ENCODE measurements around the gene SAPCD2. TPM values are rescaled to one million over a fixed set of nuclear protein-coding genes. Genes with fewer than 3 reads are reported as not detected.

The SAPCD2 gene
- total RNA-seq, 4 donors from 2014 or later: 0.13 to 1.3 (median 0.19) TPM

DNA sequence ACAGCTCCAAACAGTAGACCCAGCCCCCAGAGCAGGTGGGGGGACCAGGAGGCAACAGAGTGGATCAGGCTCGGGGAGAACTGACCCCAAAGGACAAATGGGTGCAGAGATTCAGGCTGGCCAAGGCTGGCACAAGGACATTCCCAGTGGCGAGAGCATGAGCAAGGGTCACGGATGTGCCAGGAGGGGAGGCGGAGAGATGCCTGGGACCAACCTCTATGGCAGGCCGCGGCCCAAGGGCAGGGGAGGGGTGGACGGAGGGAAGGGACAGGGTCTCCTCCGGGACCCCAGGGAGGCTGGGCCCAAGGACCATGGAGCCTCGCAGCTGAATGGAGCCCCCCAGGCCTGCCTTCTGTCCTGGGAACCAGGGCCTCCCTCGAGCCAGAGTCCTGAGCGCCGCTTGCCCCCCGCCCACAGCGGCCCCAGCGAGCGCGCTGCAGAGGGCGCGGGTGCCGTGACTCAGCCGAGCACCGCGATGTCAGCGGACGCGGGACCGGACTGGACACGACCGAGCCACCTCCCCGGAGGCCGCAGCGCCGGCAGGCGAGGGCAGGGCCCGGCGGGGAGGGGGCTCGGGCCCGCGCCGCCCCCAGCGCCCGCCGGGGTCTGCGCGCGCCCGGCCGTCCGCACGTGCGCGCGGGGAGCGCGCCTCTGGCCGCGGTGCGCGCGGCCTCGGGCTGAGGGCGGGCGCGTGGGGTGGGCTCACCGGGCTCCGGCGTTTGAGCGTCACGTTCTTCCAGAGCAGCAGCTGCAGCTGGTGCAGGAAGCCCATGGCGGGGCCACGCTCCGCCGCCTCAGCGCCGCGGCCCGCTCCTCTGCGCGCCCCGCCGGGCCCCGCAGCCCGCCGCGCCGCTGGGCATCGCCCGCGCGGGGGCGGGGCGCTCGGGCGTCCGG is 42.7 kb downstream of the SAPCD2 start, which contains the start of gene ABCA2:
ABCA2 (minus strand) TSS at position 869 of the 894 bp plus-strand sequence; CDS start at position 772, 97 bp downstream.
- Histone ChIP-seq H3K4me1 (peaks cover 0 to 44% (median 22%) of the 10 kb centered on the region in 3 donors), H3K4me3 (peak within 1 kb of the TSS; percentile 48 to 67), H3K36me3 (no peaks in the 10 kb centered on the region), H3K27ac (peak within 1 kb of the TSS in 3 of 4 donors; percentile 63 to 76 (median 68)), H3K9me3 (no peaks in the 10 kb centered on the region), H3K27me3 (no peaks in the 10 kb centered on the region)
- TF ChIP-seq EP300 (IDR thresholded peaks at IDR 0.05) (no peak), POLR2A (IDR thresholded peaks at IDR 0.05) (no peak), POLR2AphosphoS5 (IDR thresholded peaks at IDR 0.05) (no peak)
- TF ChIP-seq, protein P1, sequence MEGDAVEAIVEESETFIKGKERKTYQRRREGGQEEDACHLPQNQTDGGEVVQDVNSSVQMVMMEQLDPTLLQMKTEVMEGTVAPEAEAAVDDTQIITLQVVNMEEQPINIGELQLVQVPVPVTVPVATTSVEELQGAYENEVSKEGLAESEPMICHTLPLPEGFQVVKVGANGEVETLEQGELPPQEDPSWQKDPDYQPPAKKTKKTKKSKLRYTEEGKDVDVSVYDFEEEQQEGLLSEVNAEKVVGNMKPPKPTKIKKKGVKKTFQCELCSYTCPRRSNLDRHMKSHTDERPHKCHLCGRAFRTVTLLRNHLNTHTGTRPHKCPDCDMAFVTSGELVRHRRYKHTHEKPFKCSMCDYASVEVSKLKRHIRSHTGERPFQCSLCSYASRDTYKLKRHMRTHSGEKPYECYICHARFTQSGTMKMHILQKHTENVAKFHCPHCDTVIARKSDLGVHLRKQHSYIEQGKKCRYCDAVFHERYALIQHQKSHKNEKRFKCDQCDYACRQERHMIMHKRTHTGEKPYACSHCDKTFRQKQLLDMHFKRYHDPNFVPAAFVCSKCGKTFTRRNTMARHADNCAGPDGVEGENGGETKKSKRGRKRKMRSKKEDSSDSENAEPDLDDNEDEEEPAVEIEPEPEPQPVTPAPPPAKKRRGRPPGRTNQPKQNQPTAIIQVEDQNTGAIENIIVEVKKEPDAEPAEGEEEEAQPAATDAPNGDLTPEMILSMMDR (IDR thresholded peaks at IDR 0.05): no peak
- WGBS, 2 donors (ENCODE audit: low coverage in 1 of 2): 41% methylated on average over 7 of the region's 95 CpGs; no CpG with 5 or more reads in 1 of the 2 donors
- ATAC-seq: peak; percentile 40

DNA sequence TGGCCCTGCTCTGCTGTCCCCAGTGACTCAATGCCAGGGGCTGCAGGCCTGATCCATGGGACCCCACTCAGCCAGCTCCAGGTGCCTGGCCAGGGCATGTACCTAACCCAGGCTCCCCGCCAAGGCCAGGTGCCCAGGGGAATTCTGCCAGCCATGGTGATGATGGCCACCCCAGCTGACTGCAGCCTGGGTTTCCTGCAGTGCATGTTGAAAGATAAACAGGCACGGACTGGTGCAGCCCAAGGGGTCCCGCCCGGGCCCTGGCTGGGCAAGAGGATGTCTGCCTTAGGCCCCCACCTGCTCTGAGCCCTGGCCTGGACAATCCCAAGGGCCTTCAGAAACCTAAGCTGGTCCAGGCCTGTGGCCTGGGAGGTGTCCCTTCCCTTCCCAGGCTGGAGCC is 43.5 kb downstream of the SAPCD2 start:
- H3K36me3 ChIP-seq: no peaks in the 10 kb centered on the region
- no peak for ATAC-seq
- H3K4me1 ChIP-seq: peaks cover 0 to 44% (median 22%) of the 10 kb centered on the region in 3 donors
- TF ChIP-seq POLR2A (IDR thresholded peaks at IDR 0.05) (no peak), POLR2AphosphoS5 (IDR thresholded peaks at IDR 0.05) (no peak), EP300 (IDR thresholded peaks at IDR 0.05) (no peak)
- TF ChIP-seq, protein P1 (IDR thresholded peaks at IDR 0.05): no peak
- H3K4me3 ChIP-seq: peak overlapping the region in 1 of 2 donors; percentile 67
- WGBS, 2 donors (ENCODE audit: low coverage in 1 of 2): no CpG with 5 or more reads among the region's 4 CpGs
- no peaks in the 10 kb centered on the region for H3K27me3 ChIP-seq
- H3K9me3 ChIP-seq: no peaks in the 10 kb centered on the region
- H3K27ac ChIP-seq: peak overlapping the region in 3 of 4 donors; percentile 63 to 68 (median 64)

DNA sequence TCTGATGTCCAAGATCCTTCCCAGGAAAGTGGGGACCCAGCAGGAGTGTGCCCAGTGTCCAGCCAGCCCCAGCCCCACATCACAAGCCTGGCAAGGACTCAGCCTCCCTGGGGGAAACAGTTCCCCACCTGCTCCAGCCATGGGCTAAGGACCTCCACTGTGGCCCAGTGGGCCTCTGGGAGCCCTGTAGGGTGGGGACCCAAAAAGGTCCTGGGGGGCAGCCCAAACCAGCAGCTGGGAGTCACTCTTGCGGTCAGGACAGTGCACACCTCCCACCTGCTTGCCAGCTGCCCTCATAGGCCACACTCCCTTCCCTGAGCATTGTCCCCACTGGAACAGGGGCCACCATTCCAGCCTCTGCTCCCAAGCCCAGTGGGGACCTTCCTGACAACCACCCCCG is 44.0 kb downstream of the SAPCD2 start:
- H3K27me3 ChIP-seq: no peaks in the 10 kb centered on the region
- TF ChIP-seq EP300 (IDR thresholded peaks at IDR 0.05): no peak
- no peak for TF ChIP-seq POLR2AphosphoS5 (IDR thresholded peaks at IDR 0.05)
- TF ChIP-seq, protein P1 (IDR thresholded peaks at IDR 0.05): no peak
- no peak for TF ChIP-seq POLR2A (IDR thresholded peaks at IDR 0.05)
- H3K36me3 ChIP-seq: peaks cover 0 to 4% of the 10 kb centered on the region in 2 donors
- no CpG with 5 or more reads among the region's 2 CpGs for WGBS, 2 donors (ENCODE audit: low coverage in 1 of 2)
- H3K4me1 ChIP-seq: peaks cover 0 to 44% (median 22%) of the 10 kb centered on the region in 3 donors
- H3K4me3 ChIP-seq: peak overlapping the region in 1 of 2 donors; percentile 67
- no peak for ATAC-seq
- H3K9me3 ChIP-seq: no peaks in the 10 kb centered on the region
- peak overlapping the region in 2 of 4 donors; percentile 64 to 68 for H3K27ac ChIP-seq

DNA sequence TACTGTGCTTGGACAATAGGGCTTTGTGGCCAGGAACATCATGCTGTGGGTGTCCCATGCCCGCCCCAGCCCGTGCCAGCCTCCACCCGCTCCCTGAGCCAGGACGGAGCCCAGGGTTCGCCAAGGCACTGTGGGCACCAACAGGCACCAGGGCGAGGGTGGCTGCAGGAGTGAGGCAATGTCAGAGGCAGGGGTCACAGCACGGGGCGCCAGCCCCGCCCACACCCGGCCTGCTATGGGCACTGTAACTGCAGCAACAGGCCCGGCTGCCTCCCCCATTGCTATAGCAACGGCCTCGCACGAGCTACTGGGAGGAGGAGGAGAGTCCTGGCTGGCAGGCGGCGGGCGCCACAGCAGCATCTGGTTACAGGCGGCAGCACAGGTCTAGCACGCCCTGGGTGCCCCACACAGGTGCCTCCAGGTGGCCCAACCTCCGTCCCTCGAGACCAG is 44.8 kb downstream of the SAPCD2 start:
- Histone ChIP-seq H3K9me3 (no peaks in the 10 kb centered on the region), H3K27me3 (no peaks in the 10 kb centered on the region), H3K27ac (peak overlapping the region in 3 of 4 donors; percentile 24 to 68 (median 64)), H3K36me3 (peaks cover 0 to 13% of the 10 kb centered on the region in 2 donors), H3K4me1 (peaks cover 0 to 44% (median 22%) of the 10 kb centered on the region in 3 donors), H3K4me3 (peak overlapping the region in 1 of 2 donors; percentile 67)
- no peak for ATAC-seq
- no CpG with 5 or more reads among the region's 21 CpGs for WGBS, 2 donors (ENCODE audit: low coverage in 1 of 2)
- TF ChIP-seq POLR2A (IDR thresholded peaks at IDR 0.05): no peak
- no peak for TF ChIP-seq EP300 (IDR thresholded peaks at IDR 0.05)
- TF ChIP-seq, protein P1 (IDR thresholded peaks at IDR 0.05): no peak
- TF ChIP-seq POLR2AphosphoS5 (IDR thresholded peaks at IDR 0.05): no peak
